HG03460 (cell line): ENCODE results near the gene WFDC9.
"Not testable (repeated sequence)": the region's sequence is repeated elsewhere in the genome, so short reads cannot be mapped to it uniquely, and the experiment has no call there.

ENCODE experiments used
- ATAC-seq: cut with Tn5 transposase; IDR thresholded peaks from one replicate; pipeline ENCODE4 v1.9.1; 2021; ENCODE audit not compliant: unreplicated experiment

Gene WFDC9

DNA sequence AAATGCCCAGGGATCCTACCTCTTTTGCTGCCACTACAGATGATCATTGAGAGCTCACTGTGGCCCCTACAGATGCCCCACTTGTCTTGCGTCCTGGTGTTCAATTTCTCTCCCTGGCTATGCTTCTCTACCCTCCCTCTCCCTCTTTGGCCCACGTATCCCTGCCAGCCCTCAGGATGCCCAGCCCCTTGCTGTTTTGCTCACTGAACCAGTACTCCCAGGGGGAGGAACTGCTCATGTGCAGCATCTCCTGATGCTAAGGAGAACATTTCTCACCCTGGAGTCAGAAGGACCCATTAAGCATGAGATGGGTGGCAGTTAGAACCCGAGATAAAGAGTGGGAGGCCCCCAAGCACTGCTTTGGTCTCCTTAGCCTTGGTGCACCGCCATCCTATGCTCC, at the start of gene WFDC9:
TSS of gene WFDC9 (minus strand) at position 101 of the 400 bp plus-strand sequence. CDS start 21,103 bp downstream, outside the sequence.
- no peak for ATAC-seq

- ATAC-seq = no peak
These were observed 48.6 kb upstream of the WFDC9 start for GRCh38 chr20:45679650-45680049.

- no peak for ATAC-seq
These were observed 41.7 kb upstream of the WFDC9 start for GRCh38 chr20:45672765-45673164.

DNA sequence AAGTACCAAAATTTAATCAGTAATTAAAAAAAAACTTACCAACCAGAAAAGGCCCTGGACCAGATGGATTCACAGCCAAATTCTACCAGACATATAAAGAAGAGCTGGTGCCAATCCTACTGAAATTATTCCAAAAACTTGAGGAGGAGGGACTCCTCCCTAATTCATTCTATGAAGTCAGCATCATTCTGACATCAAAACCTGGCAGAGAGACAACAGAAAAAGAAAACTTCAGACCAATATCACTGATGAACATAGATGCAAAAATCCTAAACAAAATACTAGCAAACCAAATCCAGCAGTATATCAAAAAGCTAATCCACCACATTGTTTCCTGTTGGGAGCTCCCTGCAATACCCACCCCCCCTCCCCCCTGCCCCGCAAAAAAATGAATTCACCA, 39.1 kb upstream of the WFDC9 start, which contains the start of gene WFDC11:
TSS of gene WFDC11 (minus strand) at position 101 of the 400 bp plus-strand sequence. CDS start 19,639 bp downstream, outside the sequence.
- no peak for ATAC-seq

GRCh38 chr20:45657038-45657437, 26.0 kb upstream of the WFDC9 start:
- not testable (repeated sequence) for ATAC-seq

GRCh38 chr20:45651726-45652125, 20.6 kb upstream of the WFDC9 start:
- not testable (repeated sequence) for ATAC-seq

GRCh38 chr20:45649312-45649863, 18.3 kb upstream of the WFDC9 start:
- ATAC-seq = no peak

- ATAC-seq = no peak
These were observed 16.5 kb upstream of the WFDC9 start for GRCh38 chr20:45647441-45648050.

DNA sequence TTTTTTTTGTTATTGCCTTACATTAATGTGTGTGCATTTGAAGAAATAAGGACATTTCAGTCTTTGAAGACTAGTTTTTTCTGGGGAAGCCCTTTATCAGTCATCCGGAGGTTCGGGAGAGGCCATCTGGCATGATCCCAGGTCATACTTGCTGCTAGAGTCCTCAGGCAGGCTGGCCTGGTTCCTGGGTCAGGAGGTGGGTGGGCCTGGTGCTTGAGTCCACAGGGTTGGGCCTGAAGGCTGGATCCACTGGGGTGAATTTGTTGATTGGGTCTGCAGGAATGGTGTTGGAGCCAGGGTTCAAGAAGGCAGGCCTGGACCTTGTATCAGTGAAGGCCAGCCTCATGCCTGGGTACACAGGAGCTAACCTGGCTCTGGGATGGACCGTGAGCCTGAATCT, 15.8 kb upstream of the WFDC9 start:
- ATAC-seq = no peak

DNA sequence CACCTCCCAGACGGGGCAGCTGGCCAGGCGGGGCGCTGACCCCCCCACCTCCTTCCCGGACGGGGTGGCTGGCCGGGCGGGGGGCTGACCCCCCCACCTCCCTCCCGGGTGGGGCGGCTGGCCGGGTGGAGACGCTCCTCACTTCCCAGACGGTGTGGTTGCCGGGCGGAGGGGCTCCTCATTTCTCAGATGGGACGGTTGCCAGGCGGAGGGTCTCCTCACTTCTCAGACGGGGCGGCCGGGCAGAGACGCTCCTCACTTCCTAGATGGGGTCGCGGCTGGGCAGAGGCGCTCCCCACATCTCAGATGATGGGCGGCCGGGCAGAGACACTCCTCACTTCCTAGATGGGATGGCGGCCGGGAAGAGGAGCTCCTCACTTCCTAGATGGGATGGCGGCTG, 14.8 kb upstream of the WFDC9 start:
- not testable (repeated sequence) for ATAC-seq

GRCh38 chr20:45641076-45641475, 10.0 kb upstream of the WFDC9 start:
- not testable (repeated sequence) for ATAC-seq

DNA sequence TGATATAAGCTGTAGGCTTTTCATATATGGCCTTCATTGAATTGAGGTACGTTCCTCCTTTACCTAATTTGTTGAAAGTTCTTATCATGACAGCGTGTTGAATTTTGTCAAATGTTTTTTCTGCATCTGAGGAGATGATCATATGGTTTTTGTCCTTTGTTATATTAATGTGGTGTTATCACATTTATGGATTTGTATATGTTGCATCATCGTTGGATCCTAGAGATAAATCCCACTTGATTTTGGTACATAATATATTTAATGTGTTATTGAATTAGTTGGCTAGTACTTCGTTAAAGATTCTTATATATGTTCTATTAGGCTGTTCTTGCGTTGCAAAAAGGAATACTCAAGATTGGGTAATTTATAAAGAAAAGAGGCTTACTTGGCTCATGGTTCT, 8.6 kb upstream of the WFDC9 start:
- no peak for ATAC-seq

GRCh38 chr20:45636513-45636912, 5.4 kb upstream of the WFDC9 start:
- no peak for ATAC-seq

DNA sequence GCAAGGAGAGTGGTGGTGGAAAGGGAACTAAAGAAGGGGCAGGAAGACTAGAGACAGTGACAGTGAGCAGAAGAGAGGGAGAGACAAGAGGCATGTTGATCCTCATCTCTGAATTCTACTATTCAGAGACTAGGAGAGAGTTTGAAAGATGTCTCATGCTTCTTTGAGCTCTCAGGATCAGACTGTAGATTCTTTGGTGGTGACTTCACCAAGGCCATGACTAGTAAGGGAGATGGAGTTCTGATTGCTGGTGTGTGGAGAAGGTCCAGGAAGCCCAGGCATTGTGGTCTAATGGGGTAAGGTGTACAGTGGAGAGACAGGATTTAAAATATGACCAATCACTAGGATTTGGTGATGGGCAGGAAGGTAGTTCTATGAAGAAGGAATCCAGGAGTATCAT, 713 bp downstream of the WFDC9 start:
- ATAC-seq = no peak

DNA sequence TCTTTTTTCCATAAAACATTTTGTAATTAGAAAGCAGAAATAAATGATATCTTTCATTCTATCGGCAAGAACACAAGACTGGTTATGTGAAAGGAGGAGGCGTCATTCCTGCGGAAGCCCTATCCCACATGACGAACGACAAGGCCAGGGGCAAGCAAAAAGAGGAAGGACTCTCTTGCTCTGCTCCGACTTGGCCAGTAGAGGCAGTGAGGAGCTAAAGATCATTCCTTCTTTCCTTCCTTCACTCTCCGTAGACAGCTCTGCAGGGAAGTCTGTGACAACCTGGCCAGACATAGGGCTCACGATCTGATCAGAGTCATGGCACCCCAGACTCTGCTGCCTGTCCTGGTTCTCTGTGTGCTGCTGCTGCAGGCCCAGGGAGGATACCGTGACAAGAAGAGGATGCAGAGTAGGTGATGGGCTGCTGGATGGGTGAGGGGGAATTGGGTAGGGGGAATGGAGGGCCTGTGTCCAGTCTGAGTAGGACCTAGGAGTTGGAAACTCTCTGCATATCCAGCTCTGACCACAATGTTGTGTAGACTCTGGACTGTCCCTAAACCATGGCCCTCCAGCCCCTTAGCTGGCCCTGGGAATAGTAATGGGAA, 1.5 kb downstream of the WFDC9 start, which contains the start of gene WFDC10A:
TSS of gene WFDC10A (plus strand) at position 244 of the 605 bp plus-strand sequence. CDS start at position 319, 75 bp downstream.
- no peak for ATAC-seq

DNA sequence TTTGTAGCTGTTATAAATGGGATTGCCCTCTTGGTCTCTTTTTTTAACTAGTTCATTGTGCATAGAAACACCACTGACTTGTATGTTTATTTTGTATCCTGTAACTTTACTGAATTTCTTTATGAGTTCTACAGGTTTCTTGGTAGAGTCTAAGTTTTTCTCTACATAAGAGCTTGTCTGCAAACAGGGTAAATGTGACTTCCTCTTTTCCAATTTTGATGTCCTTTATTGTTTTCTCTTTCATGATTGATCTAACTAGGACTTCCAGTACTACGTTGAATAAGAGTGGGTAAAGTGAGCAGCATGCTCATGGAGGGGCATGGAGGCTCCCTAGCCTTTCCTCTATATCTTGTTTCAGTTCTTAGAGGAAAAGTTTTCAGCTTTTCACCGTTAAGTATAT, 4.5 kb downstream of the WFDC9 start:
- no peak for ATAC-seq

- no peak for ATAC-seq
These were observed 9.5 kb downstream of the WFDC9 start for GRCh38 chr20:45621593-45621992.

DNA sequence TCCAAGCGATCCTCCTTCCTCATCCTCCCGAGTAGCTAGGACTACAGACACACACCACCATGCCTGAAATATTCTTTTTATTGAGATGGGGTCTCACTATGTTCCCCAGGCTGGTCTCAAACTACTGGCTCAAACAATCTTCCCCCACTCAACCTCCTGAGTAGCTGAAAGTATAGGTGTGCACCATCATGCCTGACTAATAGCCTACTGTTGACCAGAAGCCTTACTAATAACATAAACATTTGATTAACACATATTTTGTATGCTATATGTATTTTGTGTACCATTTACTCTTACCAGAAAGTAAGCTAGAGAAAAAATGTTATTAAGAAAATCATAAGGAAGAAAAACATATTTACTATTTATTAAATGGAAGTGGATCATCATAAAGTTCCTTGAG, 13.5 kb downstream of the WFDC9 start:
- ATAC-seq = no peak

GRCh38 chr20:45612314-45612713, 18.8 kb downstream of the WFDC9 start:
- ATAC-seq = no peak

DNA sequence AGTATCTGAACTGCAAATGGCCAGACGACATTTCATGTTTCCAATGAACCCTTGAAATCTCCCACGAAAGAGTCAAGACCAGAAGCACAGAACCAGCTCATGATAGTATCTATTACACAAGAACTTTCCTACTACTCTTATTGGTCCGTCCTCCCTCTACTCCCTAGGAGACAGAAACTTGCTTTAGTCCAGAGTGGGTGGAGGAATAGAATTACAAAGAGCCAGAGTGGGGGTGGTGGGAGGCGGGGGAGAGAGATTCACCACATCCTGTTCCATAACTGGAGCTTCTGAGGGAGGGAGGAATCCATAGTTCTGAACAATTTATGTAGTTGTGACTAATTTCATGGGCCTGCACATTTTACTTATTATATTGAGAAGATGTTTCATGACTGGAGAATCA, 20.0 kb downstream of the WFDC9 start:
- no peak for ATAC-seq

GRCh38 chr20:45607810-45608209, 23.3 kb downstream of the WFDC9 start:
- no peak for ATAC-seq

DNA sequence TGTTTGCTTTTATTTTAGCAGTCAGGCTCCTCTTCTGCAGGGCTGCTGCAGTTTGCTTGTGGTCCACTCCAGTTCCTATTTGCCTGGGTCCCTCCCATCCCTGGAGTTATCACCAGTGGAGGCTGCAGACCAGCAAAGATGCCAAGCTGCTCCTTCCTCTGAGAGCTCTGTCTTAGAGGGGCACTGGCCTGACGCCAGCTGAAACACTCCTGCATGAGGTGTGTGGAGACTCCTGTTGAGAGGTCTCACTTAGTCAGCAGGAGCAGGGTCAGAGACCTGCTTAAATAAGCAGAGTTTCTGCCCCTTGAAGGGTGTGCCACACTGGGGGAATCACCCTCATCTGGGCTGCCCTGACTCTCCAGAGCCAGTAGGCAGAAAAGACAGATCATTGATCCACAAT, 35.8 kb downstream of the WFDC9 start:
- no peak for ATAC-seq
